Measurements from ENCODE around the gene ABITRAM.

DNA sequence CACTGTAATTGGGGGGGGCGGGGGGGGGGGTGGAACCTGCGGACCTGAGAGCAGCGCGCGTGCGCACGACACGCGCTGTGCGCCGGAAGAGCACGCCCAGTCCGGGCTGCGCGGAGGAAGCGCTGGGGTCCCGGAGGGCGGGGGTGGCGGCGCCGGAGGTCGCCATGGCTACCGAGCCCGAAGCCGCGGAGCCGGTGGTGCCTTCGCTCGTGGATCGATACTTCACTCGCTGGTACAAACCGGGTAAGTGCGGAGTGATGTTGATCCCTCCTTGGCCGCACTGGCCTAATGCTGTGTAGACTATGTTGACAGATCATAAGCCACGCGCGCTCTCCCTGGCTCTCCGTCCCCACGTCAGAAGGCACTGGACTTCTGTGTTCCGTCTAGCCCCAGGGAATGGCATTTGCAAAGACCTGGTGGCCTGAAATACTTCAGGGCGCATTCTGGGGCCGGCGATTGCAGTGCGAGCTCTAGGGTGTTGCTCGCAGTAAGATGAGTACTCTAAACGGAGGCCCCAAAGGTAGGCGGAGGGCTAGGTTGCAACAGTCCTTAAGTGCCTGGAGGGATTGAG, at the start of gene ABITRAM:
- TF ChIP-seq GATA2 (IDR thresholded peaks at IDR 0.05; ENCODE audit: low read depth, low read length) = no peak
- no peak for TF ChIP-seq GATA3 (IDR thresholded peaks at IDR 0.05; ENCODE audit: low read depth, low read length)
